Fibroblast of mammary gland (primary cell): ENCODE results near the gene LRP1B.

Experiments used
- DNase-seq: peaks from one replicate; pipeline ENCODE4 v3.0.0-alpha.2; 2010; ENCODE audit warnings: low read depth
- H3K4me3 ChIP-seq: 2 replicates; pipeline ENCODE4 v1.5.1; 2011; ENCODE audit warnings: low read depth, mild to moderate bottlenecking, low read length, moderate library complexity; ENCODE audit not compliant: control insufficient read depth
- TF ChIP-seq, protein P1 (sequence below): conservative IDR thresholded peaks from 2 replicates; pipeline ENCODE4 v1.5.1; 2011; ENCODE audit warnings: low read depth, low read length, inconsistent platforms; ENCODE audit not compliant: control insufficient read depth, insufficient read depth

LRP1B gene

DNA sequence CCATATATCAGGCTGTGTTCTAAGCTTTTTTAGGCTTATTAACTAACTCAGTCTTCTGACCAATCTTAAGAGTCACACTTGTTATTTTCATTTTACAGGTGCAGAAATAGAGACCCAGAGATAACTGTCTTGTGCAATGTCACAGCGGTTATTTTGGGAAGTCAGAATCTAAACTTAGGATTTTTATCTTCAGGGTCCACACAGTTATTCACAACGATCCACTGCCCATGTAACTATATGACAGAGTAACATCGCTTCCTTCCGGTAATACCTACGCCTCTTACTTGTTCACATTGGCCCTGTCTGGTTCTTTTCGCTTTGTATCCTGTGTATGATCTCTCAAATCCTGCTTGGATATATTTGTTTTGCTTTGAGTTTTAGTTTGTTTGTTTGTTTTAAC, 631.7 kb downstream of the LRP1B start:
- no peak for DNase-seq

DNA sequence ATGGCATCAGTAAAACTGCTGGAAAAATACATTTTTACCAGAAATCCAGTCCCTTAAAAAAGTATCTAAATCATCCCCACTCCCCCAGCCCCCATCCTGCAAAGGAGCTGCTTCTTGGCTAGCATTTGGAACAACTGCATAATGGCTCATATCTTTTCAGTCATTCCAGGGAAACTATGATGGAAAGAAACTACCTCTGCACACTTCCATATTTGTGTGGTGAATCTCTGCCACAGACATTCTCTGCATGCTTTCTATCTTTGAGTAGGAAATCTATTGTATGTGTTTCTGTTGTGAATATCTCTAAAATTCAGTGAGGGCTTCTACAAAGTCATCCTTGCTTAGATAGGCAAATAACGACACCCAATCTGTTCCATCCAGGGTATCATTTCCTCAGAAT, 632.3 kb downstream of the LRP1B start:
- TF ChIP-seq, protein P1, sequence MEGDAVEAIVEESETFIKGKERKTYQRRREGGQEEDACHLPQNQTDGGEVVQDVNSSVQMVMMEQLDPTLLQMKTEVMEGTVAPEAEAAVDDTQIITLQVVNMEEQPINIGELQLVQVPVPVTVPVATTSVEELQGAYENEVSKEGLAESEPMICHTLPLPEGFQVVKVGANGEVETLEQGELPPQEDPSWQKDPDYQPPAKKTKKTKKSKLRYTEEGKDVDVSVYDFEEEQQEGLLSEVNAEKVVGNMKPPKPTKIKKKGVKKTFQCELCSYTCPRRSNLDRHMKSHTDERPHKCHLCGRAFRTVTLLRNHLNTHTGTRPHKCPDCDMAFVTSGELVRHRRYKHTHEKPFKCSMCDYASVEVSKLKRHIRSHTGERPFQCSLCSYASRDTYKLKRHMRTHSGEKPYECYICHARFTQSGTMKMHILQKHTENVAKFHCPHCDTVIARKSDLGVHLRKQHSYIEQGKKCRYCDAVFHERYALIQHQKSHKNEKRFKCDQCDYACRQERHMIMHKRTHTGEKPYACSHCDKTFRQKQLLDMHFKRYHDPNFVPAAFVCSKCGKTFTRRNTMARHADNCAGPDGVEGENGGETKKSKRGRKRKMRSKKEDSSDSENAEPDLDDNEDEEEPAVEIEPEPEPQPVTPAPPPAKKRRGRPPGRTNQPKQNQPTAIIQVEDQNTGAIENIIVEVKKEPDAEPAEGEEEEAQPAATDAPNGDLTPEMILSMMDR, result no peak
- DNase-seq, result no peak

More for the DNA sequence above, 631.7 kb downstream of the LRP1B start:
- H3K4me3 ChIP-seq, result no peak overlapping the region
- TF ChIP-seq, protein P1, result no peak

GRCh38 chr2:141497272-141497671, 633.5 kb downstream of the LRP1B start:
- DNase-seq, result no peak
- no peak overlapping the region for H3K4me3 ChIP-seq
- TF ChIP-seq, protein P1, result no peak

More for the DNA sequence above, 632.3 kb downstream of the LRP1B start:
- H3K4me3 ChIP-seq, result no peak overlapping the region

DNA sequence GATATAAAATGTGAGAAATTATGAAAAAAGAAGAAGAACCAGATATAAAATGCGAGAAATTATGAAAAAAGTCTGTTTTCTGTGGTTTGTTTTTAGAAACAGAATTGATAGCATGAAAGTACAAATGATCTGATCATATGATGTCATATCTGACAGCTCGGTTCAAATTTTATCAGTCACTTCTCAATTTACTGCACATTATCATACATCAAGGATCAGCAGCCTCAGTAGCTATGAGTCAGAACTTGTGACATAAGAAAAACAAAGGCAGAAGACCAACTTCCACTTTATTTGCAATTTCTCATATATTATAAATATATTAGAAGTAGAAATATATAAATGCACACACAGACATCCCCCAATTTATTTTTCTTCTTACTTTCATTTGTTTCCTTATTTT, 634.0 kb downstream of the LRP1B start:
- TF ChIP-seq, protein P1, result no peak
- no peak overlapping the region for H3K4me3 ChIP-seq
- DNase-seq, result peak; percentile 4

DNA sequence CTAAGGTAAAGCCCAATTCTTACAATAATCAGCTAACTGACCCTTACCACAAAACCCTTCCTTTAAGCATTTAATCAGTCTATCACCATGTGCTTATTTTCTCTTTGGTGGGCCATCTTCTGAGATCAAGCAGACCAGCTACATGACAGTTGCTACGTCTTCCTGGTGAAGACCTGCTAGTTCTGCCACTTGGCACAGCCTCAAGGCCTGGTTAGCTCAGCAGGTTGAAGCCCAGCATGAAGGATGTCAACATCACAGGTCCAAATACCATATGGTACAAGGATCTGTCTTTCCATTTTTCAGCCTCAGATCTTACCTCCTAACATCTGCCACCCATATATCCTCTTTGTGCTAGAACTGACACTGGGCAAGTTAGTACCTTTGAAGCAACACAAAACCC, 636.9 kb downstream of the LRP1B start:
- TF ChIP-seq, protein P1, result no peak
- H3K4me3 ChIP-seq, result no peak overlapping the region
- no peak for DNase-seq

- TF ChIP-seq, protein P1, result no peak
- DNase-seq, result no peak
- H3K4me3 ChIP-seq, result no peak overlapping the region
Observed at GRCh38 chr2:141492816-141493215, 638.0 kb downstream of the LRP1B start.

DNA sequence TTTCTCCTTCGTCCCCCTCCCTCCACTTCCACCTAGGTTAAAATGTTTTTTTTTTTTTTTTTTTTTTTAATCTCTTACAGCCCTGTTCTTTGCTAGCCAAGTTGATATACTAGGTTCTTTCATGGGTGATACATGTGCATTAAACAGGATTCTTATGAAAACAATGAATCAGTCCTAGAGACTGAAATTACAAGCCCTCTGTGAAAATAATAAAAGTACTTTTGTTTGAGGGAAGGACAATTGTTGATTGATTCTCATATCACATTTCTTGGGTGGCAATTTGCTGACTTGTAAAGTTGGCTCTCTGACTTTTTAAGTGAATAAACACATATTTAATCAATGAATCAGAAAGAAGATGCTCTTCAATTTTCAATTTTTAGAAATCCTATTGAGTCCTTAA, 639.9 kb downstream of the LRP1B start:
- TF ChIP-seq, protein P1, result no peak
- H3K4me3 ChIP-seq, result no peak overlapping the region
- DNase-seq, result no peak
